ENCODE results near the gene COG5. TPM values are rescaled to one million over a fixed set of nuclear protein-coding genes. Genes with fewer than 3 reads are reported as not detected.

The COG5 gene
- total RNA-seq, 1 experiment from 2014 or later: 29.1 TPM

DNA sequence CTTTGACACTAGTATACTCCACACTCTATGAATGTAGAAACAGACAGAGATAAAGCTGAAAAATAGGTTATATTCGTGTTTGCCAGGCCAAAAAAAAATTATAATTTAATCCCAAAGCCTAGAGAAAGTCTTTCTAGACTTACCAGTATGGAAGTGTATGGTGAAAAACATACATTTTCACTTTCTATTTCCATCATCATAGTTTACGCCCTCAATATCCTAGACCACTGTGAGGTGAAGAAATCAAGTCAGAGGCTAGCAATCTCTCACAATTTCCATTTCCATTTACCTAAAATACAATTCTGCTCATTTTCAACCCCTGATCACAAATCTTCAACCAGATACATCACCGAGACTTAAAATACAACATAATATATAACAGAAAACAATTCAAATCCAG is 77.7 kb downstream of the COG5 start:
- in situ Hi-C loops (cut with HindIII; ENCODE audit: low pct_unique_long_range_greater_than_20kb, low sequenced_read_pairs) (no loop called here), intact Hi-C loops (cut with micrococcal nuclease; ENCODE audit: unreplicated experiment) (no loop called here)
- ATAC-seq (no peak), DNase-seq (ENCODE audit: low read depth, low spot score) (no peak)
- Histone ChIP-seq H3K27me3 (ENCODE audit: control insufficient read depth, insufficient read depth, low read length) (no peaks in the 10 kb centered on the region), H3K36me3 (ENCODE audit: control insufficient read depth, insufficient read depth, low read length) (no peaks in the 10 kb centered on the region), H3K27ac (ENCODE audit: low read length) (no peak overlapping the region), H3K4me3 (ENCODE audit: low read depth in 2 of 2, low read length in 2 of 2) (no peak overlapping the region), H3K4me1 (ENCODE audit: control insufficient read depth, insufficient read depth, low read length) (no peaks in the 10 kb centered on the region), H3K9me3 (ENCODE audit: control insufficient read depth, insufficient read depth, low read depth, low read length) (no peaks in the 10 kb centered on the region)
- no peak for TF ChIP-seq POLR2AphosphoS5 (IDR thresholded peaks at IDR 0.05; ENCODE audit: low read depth, low read length)
- TF ChIP-seq TCF7L2 (IDR thresholded peaks at IDR 0.05; ENCODE audit: low read depth, low read length): no peak
- TF ChIP-seq SIN3A (IDR thresholded peaks at IDR 0.05; ENCODE audit: borderline replicate concordance, insufficient read depth, low read depth, low read length): no peak
- TF ChIP-seq, protein P1, sequence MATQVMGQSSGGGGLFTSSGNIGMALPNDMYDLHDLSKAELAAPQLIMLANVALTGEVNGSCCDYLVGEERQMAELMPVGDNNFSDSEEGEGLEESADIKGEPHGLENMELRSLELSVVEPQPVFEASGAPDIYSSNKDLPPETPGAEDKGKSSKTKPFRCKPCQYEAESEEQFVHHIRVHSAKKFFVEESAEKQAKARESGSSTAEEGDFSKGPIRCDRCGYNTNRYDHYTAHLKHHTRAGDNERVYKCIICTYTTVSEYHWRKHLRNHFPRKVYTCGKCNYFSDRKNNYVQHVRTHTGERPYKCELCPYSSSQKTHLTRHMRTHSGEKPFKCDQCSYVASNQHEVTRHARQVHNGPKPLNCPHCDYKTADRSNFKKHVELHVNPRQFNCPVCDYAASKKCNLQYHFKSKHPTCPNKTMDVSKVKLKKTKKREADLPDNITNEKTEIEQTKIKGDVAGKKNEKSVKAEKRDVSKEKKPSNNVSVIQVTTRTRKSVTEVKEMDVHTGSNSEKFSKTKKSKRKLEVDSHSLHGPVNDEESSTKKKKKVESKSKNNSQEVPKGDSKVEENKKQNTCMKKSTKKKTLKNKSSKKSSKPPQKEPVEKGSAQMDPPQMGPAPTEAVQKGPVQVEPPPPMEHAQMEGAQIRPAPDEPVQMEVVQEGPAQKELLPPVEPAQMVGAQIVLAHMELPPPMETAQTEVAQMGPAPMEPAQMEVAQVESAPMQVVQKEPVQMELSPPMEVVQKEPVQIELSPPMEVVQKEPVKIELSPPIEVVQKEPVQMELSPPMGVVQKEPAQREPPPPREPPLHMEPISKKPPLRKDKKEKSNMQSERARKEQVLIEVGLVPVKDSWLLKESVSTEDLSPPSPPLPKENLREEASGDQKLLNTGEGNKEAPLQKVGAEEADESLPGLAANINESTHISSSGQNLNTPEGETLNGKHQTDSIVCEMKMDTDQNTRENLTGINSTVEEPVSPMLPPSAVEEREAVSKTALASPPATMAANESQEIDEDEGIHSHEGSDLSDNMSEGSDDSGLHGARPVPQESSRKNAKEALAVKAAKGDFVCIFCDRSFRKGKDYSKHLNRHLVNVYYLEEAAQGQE (IDR thresholded peaks at IDR 0.05; ENCODE audit: insufficient read depth in 1 of 2, low read depth in 2 of 2, low read length in 1 of 2): no peak
- TF ChIP-seq, protein P2, sequence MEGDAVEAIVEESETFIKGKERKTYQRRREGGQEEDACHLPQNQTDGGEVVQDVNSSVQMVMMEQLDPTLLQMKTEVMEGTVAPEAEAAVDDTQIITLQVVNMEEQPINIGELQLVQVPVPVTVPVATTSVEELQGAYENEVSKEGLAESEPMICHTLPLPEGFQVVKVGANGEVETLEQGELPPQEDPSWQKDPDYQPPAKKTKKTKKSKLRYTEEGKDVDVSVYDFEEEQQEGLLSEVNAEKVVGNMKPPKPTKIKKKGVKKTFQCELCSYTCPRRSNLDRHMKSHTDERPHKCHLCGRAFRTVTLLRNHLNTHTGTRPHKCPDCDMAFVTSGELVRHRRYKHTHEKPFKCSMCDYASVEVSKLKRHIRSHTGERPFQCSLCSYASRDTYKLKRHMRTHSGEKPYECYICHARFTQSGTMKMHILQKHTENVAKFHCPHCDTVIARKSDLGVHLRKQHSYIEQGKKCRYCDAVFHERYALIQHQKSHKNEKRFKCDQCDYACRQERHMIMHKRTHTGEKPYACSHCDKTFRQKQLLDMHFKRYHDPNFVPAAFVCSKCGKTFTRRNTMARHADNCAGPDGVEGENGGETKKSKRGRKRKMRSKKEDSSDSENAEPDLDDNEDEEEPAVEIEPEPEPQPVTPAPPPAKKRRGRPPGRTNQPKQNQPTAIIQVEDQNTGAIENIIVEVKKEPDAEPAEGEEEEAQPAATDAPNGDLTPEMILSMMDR (IDR thresholded peaks at IDR 0.05): no peak
- ChIA-PET CTCF (no interaction called here), POLR2A (no interaction called here)
- BruUV-seq (replicated peaks): no TSS peak

DNA sequence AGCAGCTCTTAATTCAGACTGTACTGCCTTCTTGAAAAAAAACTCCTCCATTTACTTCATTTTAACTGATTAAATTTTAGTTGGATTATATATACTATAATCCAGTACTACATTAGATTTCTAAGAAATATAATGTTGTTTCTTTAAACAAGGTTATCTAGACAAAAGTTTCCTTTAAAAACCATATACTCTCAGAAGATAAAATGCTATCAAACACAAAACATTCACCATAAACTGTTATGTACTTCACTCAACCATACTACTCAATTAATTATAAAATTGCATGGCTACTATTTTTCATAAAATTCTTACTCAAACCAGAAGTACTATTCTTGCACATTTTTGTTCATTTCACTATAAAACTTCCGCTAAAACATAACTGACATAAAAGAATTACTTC is 81.1 kb downstream of the COG5 start:
- H3K4me3 ChIP-seq (ENCODE audit: low read depth in 2 of 2, low read length in 2 of 2): no peak overlapping the region
- no peaks in the 10 kb centered on the region for H3K4me1 ChIP-seq (ENCODE audit: control insufficient read depth, insufficient read depth, low read length)
- in situ Hi-C loops (cut with HindIII; ENCODE audit: low pct_unique_long_range_greater_than_20kb, low sequenced_read_pairs): no loop called here
- intact Hi-C loops (cut with micrococcal nuclease; ENCODE audit: unreplicated experiment): no loop called here
- no peaks in the 10 kb centered on the region for H3K9me3 ChIP-seq (ENCODE audit: control insufficient read depth, insufficient read depth, low read depth, low read length)
- ATAC-seq (no peak), DNase-seq (ENCODE audit: low read depth, low spot score) (no peak)
- no peak for TF ChIP-seq SIN3A (IDR thresholded peaks at IDR 0.05; ENCODE audit: borderline replicate concordance, insufficient read depth, low read depth, low read length)
- TF ChIP-seq, protein P2 (IDR thresholded peaks at IDR 0.05): no peak
- TF ChIP-seq TCF7L2 (IDR thresholded peaks at IDR 0.05; ENCODE audit: low read depth, low read length): no peak
- TF ChIP-seq, protein P1 (IDR thresholded peaks at IDR 0.05; ENCODE audit: insufficient read depth in 1 of 2, low read depth in 2 of 2, low read length in 1 of 2): no peak
- no peak for TF ChIP-seq POLR2AphosphoS5 (IDR thresholded peaks at IDR 0.05; ENCODE audit: low read depth, low read length)
- H3K27ac ChIP-seq (ENCODE audit: low read length): no peak overlapping the region
- POLR2A ChIA-PET: no interaction called here
- no peaks in the 10 kb centered on the region for H3K27me3 ChIP-seq (ENCODE audit: control insufficient read depth, insufficient read depth, low read length)
- CTCF ChIA-PET: no interaction called here
- no peaks in the 10 kb centered on the region for H3K36me3 ChIP-seq (ENCODE audit: control insufficient read depth, insufficient read depth, low read length)
- no TSS peak for BruUV-seq (replicated peaks)
